Uterus (tissue), 2 donors: ENCODE data around the gene INPP5F.

Experiments
- CTCF ChIP-seq, 4 experiments: fragments of 200-600 bp in 2 of 4; fragments of 450-650 bp in 2 of 4; sonication (generic) in 2 of 4; IDR thresholded peaks; one replicate each; pipeline ENCODE4 v1.5.1; 2016 to 2019; ENCODE audit warnings: antibody characterized with exemption in 4 of 4, mild to moderate bottlenecking in 2 of 4, moderate library complexity in 1 of 4
- POLR2A ChIP-seq, 2 donors: fragments of 450-650 bp; IDR thresholded peaks; one replicate each; pipeline ENCODE4 v1.6.1; 2016; ENCODE audit warnings: antibody characterized with exemption in 2 of 2, mild to moderate bottlenecking in 1 of 2, moderate library complexity in 1 of 2

- TF ChIP-seq POLR2A (IDR thresholded peaks at IDR 0.05) (no peak), CTCF (IDR thresholded peaks at IDR 0.05) (no peak)
Observed at GRCh38 chr10:119781498-119781897, 55.6 kb downstream of the INPP5F start.
